Tibial artery (tissue), 4 donors: ENCODE results near the gene PDLIM3.

ENCODE experiments used
- DNase-seq, 2 donors: peaks; one replicate each; pipeline ENCODE4 v3.0.0-alpha.2; 2019
- H3K27ac ChIP-seq, 2 donors: fragments of 200-600 bp; sonication (generic) in 1 of 2; 1 replicate in 1 of 2; 2 replicates in 1 of 2; pipeline ENCODE4 v1.5.1; 2018 to 2019; ENCODE audit warnings: mild to moderate bottlenecking in 1 of 2
- H3K27me3 ChIP-seq, 2 donors: fragments of 200-600 bp; sonication (generic) in 1 of 2; one replicate each; pipeline versions ENCODE4 v1.5.1 to v1.6.0; 2016 to 2019
- H3K36me3 ChIP-seq, 3 donors: fragments of 200-600 bp; sonication (generic) in 2 of 3; one replicate each; pipeline ENCODE4 v1.5.1; 2016 to 2019; ENCODE audit warnings: mild to moderate bottlenecking in 2 of 3
- H3K4me1 ChIP-seq, 4 donors: fragments of 200-600 bp; sonication (generic) in 2 of 4; 1 replicate in 3 of 4; 2 replicates in 1 of 4; pipeline ENCODE4 v1.5.1; 2016 to 2019
- H3K4me3 ChIP-seq, 2 donors: fragments of 200-600 bp; sonication (generic) in 1 of 2; 1 replicate in 1 of 2; 2 replicates in 1 of 2; pipeline ENCODE4 v1.5.1; 2018 to 2019; ENCODE audit warnings: mild to moderate bottlenecking in 2 of 2
- H3K9me3 ChIP-seq, 3 donors: fragments of 200-600 bp; sonication (generic) in 1 of 3; one replicate each; pipeline ENCODE4 v1.5.1; 2016 to 2019
- CTCF ChIP-seq, 2 experiments: fragments of 200-600 bp in 1 of 2; fragments of 450-650 bp in 1 of 2; IDR thresholded peaks; one replicate each; pipeline ENCODE4 v1.5.1; 2017 to 2019; ENCODE audit warnings: antibody characterized with exemption in 2 of 2, mild to moderate bottlenecking in 1 of 2, moderate library complexity in 1 of 2
- intact Hi-C: fragments of 100-400 bp; cut with DNase I; formaldehyde crosslinking; loops from one replicate; pipeline ENCODE4 v1.15.0; 2023; ENCODE audit warnings: low total_unique reads

Gene PDLIM3

GRCh38 chr4:185456131-185456530 lies 79.2 kb downstream of the PDLIM3 start:
- H3K9me3 ChIP-seq: no peaks in the 10 kb centered on the region
- H3K27me3 ChIP-seq: no peaks in the 10 kb centered on the region
- no peak for TF ChIP-seq CTCF (IDR thresholded peaks at IDR 0.05)
- no peak overlapping the region for H3K4me3 ChIP-seq
- H3K27ac ChIP-seq: no peak overlapping the region
- no peaks in the 10 kb centered on the region for H3K4me1 ChIP-seq
- H3K36me3 ChIP-seq: peaks cover 0 to 7% (median 0%) of the 10 kb centered on the region in 3 donors
- intact Hi-C loops: no loop called here
- DNase-seq: no peak
